MM.1S (cell line): ENCODE data around the gene CCDC77.

ENCODE experiments used
- DNase-seq: peaks from one replicate; pipeline ENCODE4 v3.0.0-alpha.2; 2015
- H2AFZ ChIP-seq: fragments of 300-600 bp; sonication (generic); 2 replicates; pipeline ENCODE4 v1.6.0; 2016; ENCODE audit warnings: antibody characterized with exemption, low read length
- H3F3A ChIP-seq: fragments of 300-600 bp; sonication (generic); 2 replicates; pipeline ENCODE4 v1.6.1; 2016; ENCODE audit warnings: mild to moderate bottlenecking, antibody characterized with exemption, low read length, moderate library complexity, mixed read lengths; ENCODE audit not compliant: insufficient read depth
- H3K27ac ChIP-seq: fragments of 300-600 bp; sonication (generic); 2 replicates; pipeline ENCODE4 v1.5.1; 2016; ENCODE audit warnings: mild to moderate bottlenecking, low read length
- H3K27me3 ChIP-seq: fragments of 300-600 bp; sonication (generic); replicated peaks from 2 replicates; pipeline ENCODE4 v1.6.0; 2016; ENCODE audit warnings: low read length; ENCODE audit not compliant: insufficient read depth
- H3K36me3 ChIP-seq: fragments of 300-600 bp; sonication (generic); replicated peaks from 2 replicates; pipeline ENCODE4 v1.6.1; 2016; ENCODE audit warnings: mild to moderate bottlenecking, low read length, mixed read lengths; ENCODE audit not compliant: insufficient read depth
- H3K4me1 ChIP-seq: fragments of 300-600 bp; sonication (generic); 2 replicates; pipeline ENCODE4 v1.6.1; 2016; ENCODE audit warnings: low read length, mixed read lengths
- H3K4me2 ChIP-seq: fragments of 300-600 bp; sonication (generic); 2 replicates; pipeline ENCODE4 v1.6.0; 2016; ENCODE audit warnings: low read depth, low read length
- H3K4me3 ChIP-seq: fragments of 300-600 bp; sonication (generic); 2 replicates; pipeline ENCODE4 v1.5.1; 2016; ENCODE audit warnings: low read length, mixed read lengths
- H3K79me2 ChIP-seq: fragments of 300-600 bp; sonication (generic); 2 replicates; pipeline ENCODE4 v1.6.1; 2016; ENCODE audit warnings: mixed run types, low read length, mixed read lengths
- H3K9ac ChIP-seq: fragments of 300-600 bp; sonication (generic); 2 replicates; pipeline ENCODE4 v1.6.1; 2016; ENCODE audit warnings: low read length, mixed read lengths
- H3K9me2 ChIP-seq: fragments of 300-600 bp; sonication (generic); replicated peaks from 2 replicates; pipeline ENCODE4 v1.6.1; 2016; ENCODE audit warnings: mild to moderate bottlenecking, low read length, mixed read lengths; ENCODE audit not compliant: insufficient read depth
- H3K9me3 ChIP-seq: fragments of 300-600 bp; sonication (generic); replicated peaks from 2 replicates; pipeline ENCODE4 v1.6.1; 2016; ENCODE audit warnings: mild to moderate bottlenecking, low read length, mixed read lengths; ENCODE audit not compliant: insufficient read depth
- H4K20me1 ChIP-seq: fragments of 300-600 bp; sonication (generic); 2 replicates; pipeline ENCODE4 v1.6.1; 2016; ENCODE audit warnings: mild to moderate bottlenecking, low read length, moderate library complexity, mixed read lengths; ENCODE audit not compliant: insufficient read depth
- CTCF ChIP-seq: fragments of 300-600 bp; sonication (generic); IDR thresholded peaks from 2 replicates; pipeline ENCODE4 v1.5.1; 2016; ENCODE audit warnings: antibody characterized with exemption, low read length, mixed read lengths
- EZH2 ChIP-seq: fragments of 300-600 bp; sonication (generic); optimal IDR thresholded peaks from 2 replicates; pipeline ENCODE3; 2017; ENCODE audit warnings: low read depth, mild to moderate bottlenecking, antibody characterized with exemption, low read length, mixed read lengths
- EZH2phosphoT487 ChIP-seq: fragments of 300-600 bp; sonication (generic); IDR thresholded peaks from 2 replicates; pipeline ENCODE4 v1.6.1; 2018; ENCODE audit warnings: antibody characterized with exemption, low read length

The CCDC77 gene

GRCh38 chr12:447141-447540, 45.7 kb downstream of the CCDC77 start:
- no peaks in the 10 kb centered on the region for H3K36me3 ChIP-seq
- no peak overlapping the region for H3K9ac ChIP-seq
- no peak for DNase-seq
- no peak overlapping the region for H3K4me3 ChIP-seq
- H4K20me1 ChIP-seq, result no peaks in the 10 kb centered on the region
- no peak overlapping the region for H3K27ac ChIP-seq
- no peaks in the 10 kb centered on the region for H3K79me2 ChIP-seq
- no peaks in the 10 kb centered on the region for H3K4me1 ChIP-seq
- H3K9me3 ChIP-seq, result no peaks in the 10 kb centered on the region
- no peaks in the 10 kb centered on the region for H3K9me2 ChIP-seq
- H3K4me2 ChIP-seq, result no peak overlapping the region
- no peak overlapping the region for H2AFZ ChIP-seq
- TF ChIP-seq CTCF (no peak), EZH2 (no peak), EZH2phosphoT487 (no peak)
- H3F3A ChIP-seq, result no peaks in the 10 kb centered on the region
- no peaks in the 10 kb centered on the region for H3K27me3 ChIP-seq

GRCh38 chr12:449203-449602, 47.8 kb downstream of the CCDC77 start:
- Histone ChIP-seq H3F3A (no peaks in the 10 kb centered on the region), H3K4me2 (no peak overlapping the region), H3K4me3 (no peak overlapping the region), H3K9me3 (no peaks in the 10 kb centered on the region), H2AFZ (no peak overlapping the region), H3K4me1 (no peaks in the 10 kb centered on the region), H3K27me3 (no peaks in the 10 kb centered on the region), H3K36me3 (no peaks in the 10 kb centered on the region), H3K9me2 (no peaks in the 10 kb centered on the region), H3K27ac (no peak overlapping the region), H3K79me2 (no peaks in the 10 kb centered on the region), H4K20me1 (no peaks in the 10 kb centered on the region), H3K9ac (no peak overlapping the region)
- TF ChIP-seq EZH2phosphoT487 (no peak), CTCF (no peak), EZH2 (no peak)
- DNase-seq, result no peak

- Histone ChIP-seq H3K27ac (no peak overlapping the region), H3K9me2 (no peaks in the 10 kb centered on the region), H4K20me1 (no peaks in the 10 kb centered on the region), H3F3A (no peaks in the 10 kb centered on the region), H3K4me1 (no peaks in the 10 kb centered on the region), H3K27me3 (0 out of 2 replicates have a peak, but pooled peaks cover 3% of the 10 kb centered on the region), H2AFZ (no peak overlapping the region), H3K79me2 (no peaks in the 10 kb centered on the region), H3K9me3 (no peaks in the 10 kb centered on the region), H3K4me3 (no peak overlapping the region), H3K9ac (no peak overlapping the region), H3K36me3 (no peaks in the 10 kb centered on the region), H3K4me2 (no peak overlapping the region)
- DNase-seq, result no peak
- no peak for TF ChIP-seq EZH2phosphoT487
- no peak for TF ChIP-seq CTCF
- no peak for TF ChIP-seq EZH2
Measured at GRCh38 chr12:450438-450837, 49.0 kb downstream of the CCDC77 start.
